ENCODE measurements around the gene NR2F6. TPM values are rescaled to one million over a fixed set of nuclear protein-coding genes. Genes with fewer than 3 reads are reported as not detected.

NR2F6 gene
- 4.9 and 5.1 TPM in 2 replicates for total RNA-seq
- 2.1 TPM for total RNA-seq (2013)
- polyA plus RNA-seq, result 2.0 and 2.9 TPM in 2 replicates
- 5.1 and 6.6 TPM in 2 replicates for polyA minus RNA-seq

DNA sequence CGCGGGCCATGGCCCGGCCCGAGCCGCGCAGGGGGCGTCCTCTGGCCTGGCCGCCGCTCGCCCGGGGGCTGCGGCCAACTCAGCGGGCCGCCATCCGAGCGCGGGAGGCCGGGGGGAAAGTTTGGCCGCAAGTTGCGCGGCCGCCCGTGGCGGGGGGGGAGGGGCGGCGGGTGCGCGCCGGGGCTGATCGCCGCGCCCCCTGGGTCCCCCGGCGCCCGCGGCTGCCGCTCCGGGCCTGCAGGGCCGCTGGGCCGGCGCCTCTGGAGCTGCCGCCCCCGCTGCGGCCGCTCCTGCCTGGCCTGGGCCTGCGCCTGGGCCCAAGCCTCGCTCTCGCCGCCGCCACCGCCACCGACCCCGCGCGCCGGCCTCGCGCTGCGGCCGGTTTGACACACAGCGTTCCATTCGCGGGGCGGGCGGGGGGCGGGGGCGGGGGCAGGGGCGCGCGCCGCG, at the start of gene NR2F6:
Gene NR2F6 (minus strand): TSS at position 385 of the 450 bp plus-strand sequence. CDS start 699 bp downstream, outside the sequence.
- H3K4me2 ChIP-seq (replicated peaks; ENCODE audit: low read depth, low read length, poor library complexity, severe bottlenecking), result peak within 1 kb of the TSS; percentile 85
- H3K4me3 ChIP-seq (ENCODE audit: control extremely low read depth in 1 of 5, extremely low read depth in 1 of 5, insufficient read depth in 1 of 5, low read depth in 2 of 5, low read length in 4 of 5), result peak within 1 kb of the TSS; percentile 9 to 76 (median 65)
- H3K27me3 ChIP-seq (replicated peaks in 1 of 4; ENCODE audit: control extremely low read depth in 1 of 4, control insufficient read depth in 3 of 4, insufficient read depth in 4 of 4, low read length in 3 of 4), result no peaks in the 10 kb centered on the region
- peak; percentile 78 for DNase-seq
- Mint-ChIP-seq H3K4me3 (peak within 1 kb of the TSS; percentile 95), H3K4me1 (peaks cover 25% of the 10 kb centered on the region), H3K27me3 (no peaks in the 10 kb centered on the region), H3K27ac (peak within 1 kb of the TSS; percentile 95), H3K9me3 (ENCODE audit: insufficient read depth) (no peaks in the 10 kb centered on the region)
- peak within 1 kb of the TSS in 1 of 2 donors; percentile 38 for H3K27ac ChIP-seq (ENCODE audit: low read length in 2 of 2)
- ChIA-PET CTCF (no interaction called here), POLR2A (interaction anchor here (0.5 to 0.9 kb wide), 3 partner anchors 21 to 170 kb away, joined by 3 to 5 read pairs (median 4); partner anchors contain the start of genes BABAM1, MYO9B and USE1)
- no peaks in the 10 kb centered on the region for H4K20me1 ChIP-seq (ENCODE audit: control insufficient read depth, insufficient read depth, low read length, poor library complexity, severe bottlenecking)
- peaks cover 5 to 29% of the 10 kb centered on the region in 2 donors for H3K4me1 ChIP-seq (ENCODE audit: control insufficient read depth in 2 of 2, insufficient read depth in 2 of 2, low read length in 2 of 2)
- ATAC-seq (ENCODE audit: low read depth), result peak; percentile 28
- no peaks in the 10 kb centered on the region for H3K36me3 ChIP-seq (replicated peaks in 1 of 2; ENCODE audit: control extremely low read depth in 1 of 2, control insufficient read depth in 1 of 2, extremely low read depth in 1 of 2, insufficient read depth in 2 of 2, low read length in 1 of 2)
- WGBS (ENCODE audit: insufficient coverage), result under 1% methylated on average over 72 of the region's 72 CpGs
- peaks cover 0 to 2% (median 0%) of the 10 kb centered on the region in 3 donors for H3K9me3 ChIP-seq (ENCODE audit: control extremely low read depth in 1 of 3, control insufficient read depth in 2 of 3, insufficient read depth in 1 of 3, low read length in 2 of 3)
- H3K79me2 ChIP-seq (ENCODE audit: control insufficient read depth, insufficient read depth, low read length), result no peaks in the 10 kb centered on the region
- intact Hi-C loops (cut with micrococcal nuclease), result loop anchor here (1.0 kb wide), 1 partner anchor 10 kb away; no protein-coding TSS in a partner anchor
- H2AFZ ChIP-seq (ENCODE audit: insufficient read depth, low read depth, low read length, poor library complexity, severe bottlenecking), result peak within 1 kb of the TSS; percentile 76
- H3K9ac ChIP-seq (ENCODE audit: low read length), result peak within 1 kb of the TSS; percentile 69
- TF ChIP-seq, protein P1, sequence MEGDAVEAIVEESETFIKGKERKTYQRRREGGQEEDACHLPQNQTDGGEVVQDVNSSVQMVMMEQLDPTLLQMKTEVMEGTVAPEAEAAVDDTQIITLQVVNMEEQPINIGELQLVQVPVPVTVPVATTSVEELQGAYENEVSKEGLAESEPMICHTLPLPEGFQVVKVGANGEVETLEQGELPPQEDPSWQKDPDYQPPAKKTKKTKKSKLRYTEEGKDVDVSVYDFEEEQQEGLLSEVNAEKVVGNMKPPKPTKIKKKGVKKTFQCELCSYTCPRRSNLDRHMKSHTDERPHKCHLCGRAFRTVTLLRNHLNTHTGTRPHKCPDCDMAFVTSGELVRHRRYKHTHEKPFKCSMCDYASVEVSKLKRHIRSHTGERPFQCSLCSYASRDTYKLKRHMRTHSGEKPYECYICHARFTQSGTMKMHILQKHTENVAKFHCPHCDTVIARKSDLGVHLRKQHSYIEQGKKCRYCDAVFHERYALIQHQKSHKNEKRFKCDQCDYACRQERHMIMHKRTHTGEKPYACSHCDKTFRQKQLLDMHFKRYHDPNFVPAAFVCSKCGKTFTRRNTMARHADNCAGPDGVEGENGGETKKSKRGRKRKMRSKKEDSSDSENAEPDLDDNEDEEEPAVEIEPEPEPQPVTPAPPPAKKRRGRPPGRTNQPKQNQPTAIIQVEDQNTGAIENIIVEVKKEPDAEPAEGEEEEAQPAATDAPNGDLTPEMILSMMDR (IDR thresholded peaks at IDR 0.05), result no peak
- TF ChIP-seq EZH2 (IDR thresholded peaks at IDR 0.05; ENCODE audit: borderline replicate concordance, insufficient read depth, low read depth, low read length, poor library complexity, severe bottlenecking), result no peak

Data from B cell (primary cell).